ENCODE results near the gene TBC1D4.
"Not testable (repeated sequence)": the region's sequence is repeated elsewhere in the genome, so short reads cannot be mapped to it uniquely, and the experiment has no call there.

TBC1D4 gene

DNA sequence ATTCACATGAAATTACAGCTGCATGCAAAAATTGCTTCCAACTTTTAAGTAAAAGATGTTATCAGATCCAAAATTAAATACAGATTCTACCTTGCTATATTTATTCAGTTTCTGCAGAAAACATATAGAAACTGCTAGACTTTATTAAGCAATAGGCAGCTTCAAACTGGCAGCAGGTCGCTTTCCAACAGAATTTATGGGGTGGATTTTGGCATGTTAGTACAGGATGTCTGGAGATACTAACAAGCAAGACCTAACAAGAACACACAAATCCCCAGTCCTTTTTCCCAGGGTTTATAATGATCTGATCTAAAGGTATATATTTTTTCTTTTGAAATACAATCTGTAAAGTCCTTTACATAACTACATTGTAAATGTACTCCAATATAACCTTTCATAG, 27.5 kb downstream of the TBC1D4 start:
- DNase-seq (ENCODE audit: low spot score) = no peak

DNA sequence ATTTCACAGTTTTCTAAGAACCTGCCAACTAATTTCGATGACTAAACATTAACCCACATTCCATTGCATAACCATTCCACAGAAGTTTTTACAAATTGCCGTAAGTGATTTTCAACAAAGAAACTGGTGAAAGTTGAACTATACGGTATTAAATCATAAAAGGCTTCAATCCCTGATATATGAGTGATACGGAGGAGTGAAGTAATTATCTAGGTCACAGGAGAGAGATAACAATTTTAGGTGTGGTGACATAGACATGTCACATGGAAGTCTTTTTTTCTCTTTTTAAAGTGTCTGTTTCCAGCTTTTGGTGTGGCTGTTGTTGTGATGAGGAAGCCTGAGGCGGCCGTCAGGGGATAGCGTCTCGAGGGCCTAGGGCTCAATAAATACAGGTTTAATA, 29.4 kb downstream of the TBC1D4 start:
- DNase-seq (ENCODE audit: low spot score) = no peak

DNA sequence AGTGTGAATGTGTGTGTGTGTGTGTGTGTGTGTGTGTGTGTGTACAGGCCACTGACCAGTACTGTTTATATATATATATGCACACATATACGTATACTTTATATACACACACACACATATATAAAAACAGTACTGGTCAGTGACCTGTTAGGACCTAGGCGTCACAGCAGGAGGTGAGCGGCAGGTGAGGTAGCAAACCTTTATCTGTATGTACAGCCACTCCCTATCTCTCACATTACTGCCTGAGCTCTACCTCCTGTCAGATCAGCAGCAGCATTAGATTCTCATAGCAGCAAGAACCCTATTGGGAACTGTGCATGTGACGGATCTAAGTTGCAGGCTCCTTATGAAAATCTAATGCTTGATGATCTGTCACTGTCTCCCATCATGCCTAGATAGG, 34.5 kb downstream of the TBC1D4 start:
- no peak for DNase-seq (ENCODE audit: low spot score)

DNA sequence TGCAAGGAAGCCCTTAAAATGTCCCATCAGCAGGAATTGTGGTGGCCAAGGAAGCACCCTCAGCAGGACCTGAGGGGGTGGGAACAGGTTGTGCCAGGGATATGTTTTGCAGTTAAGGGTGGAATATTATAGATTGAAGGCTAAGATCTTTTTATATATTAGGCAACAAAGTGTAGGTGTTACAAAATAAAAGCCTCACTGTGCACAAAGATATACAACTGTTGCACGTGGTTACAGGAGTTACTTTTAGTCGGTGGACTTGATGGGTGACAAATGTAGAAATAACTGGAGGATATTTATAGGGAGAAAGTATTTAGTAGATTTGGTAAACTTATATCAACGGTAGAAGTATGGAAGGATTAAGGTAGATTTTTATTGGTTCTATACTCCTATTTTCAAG, 35.1 kb downstream of the TBC1D4 start:
- DNase-seq (ENCODE audit: low spot score) = no peak

DNA sequence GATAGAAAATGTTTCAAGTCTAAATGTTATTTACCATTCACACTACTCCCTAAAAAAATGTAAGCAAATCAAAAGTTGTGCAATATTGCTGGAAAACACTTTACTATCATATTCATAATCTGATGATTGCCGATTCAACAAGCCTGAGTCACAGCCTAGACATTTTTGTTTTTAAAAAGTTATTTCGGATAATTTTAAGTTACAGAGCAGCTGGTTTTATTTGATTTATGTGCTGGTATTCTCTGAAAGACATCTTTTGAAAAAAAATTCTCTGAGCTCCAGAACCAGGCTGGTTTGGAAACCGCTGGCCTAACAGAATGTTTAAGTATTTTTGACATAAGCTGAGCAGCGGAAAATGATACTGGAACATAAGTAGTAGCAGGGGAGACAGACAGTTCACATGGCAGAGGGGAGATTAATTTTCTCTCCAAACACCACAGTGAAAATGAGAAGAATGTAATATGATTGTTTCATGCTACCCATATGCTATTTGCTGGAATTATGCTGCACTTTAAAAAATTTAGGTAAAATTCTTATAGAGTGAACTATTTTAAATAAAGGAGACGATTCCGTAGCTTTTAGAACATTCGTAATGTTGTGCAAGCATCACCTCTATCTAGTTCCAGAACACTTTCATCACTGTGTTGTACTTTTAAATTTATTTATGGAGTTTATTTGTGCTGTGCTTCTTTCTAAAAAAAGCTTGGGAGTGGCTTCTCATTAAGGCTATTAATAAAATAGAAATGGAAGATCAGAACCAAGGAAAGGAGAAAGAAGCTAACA, 36.1 kb downstream of the TBC1D4 start:
- DNase-seq (ENCODE audit: low spot score) = no peak

DNA sequence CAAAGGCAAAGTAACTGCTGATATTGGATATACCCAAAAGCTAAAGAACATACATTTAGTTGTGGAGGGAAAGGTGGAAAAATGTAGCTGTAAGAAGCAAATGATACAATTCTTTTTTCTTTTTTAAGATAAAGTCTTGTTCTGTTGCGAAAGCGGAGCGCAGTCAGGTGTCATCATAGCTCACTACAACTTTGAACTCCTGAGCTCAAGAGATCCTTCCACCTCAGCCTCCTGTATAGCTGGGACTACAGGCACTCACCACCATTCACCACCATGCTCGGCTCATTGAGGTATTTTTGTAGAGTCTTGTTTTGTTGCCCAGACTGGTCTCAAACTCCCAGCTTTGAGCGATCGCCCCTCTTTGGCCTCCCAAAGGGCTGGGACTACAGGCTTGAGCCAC, 38.0 kb downstream of the TBC1D4 start:
- DNase-seq (ENCODE audit: low spot score) = no peak

DNA sequence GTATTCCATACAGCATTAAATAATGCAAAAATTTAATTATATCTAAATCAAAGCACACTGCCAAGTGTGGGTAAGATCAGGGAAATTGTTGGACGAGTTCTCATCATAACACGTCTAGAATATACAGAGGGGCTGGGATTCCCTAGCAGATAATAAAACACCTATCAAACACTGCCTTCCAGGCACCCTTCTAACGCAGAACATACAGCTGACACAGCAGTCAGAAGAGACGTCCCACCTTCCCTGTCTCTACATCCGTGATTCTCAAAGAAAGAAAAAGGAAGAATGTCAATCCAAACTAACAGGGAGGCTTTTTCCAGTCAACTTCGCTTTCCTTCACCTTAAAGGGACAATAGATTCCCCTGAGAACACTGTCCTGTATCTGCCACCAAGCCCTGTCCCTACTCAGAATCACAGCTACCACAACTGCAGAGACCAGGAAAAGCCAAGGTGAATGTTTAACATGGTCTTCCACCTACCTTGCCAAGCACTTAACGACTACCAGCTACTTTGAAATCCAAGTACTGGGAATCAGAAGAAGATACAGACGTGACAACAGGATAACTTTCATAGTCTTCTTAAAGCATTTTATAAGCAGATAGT, 38.5 kb downstream of the TBC1D4 start:
- DNase-seq (ENCODE audit: low spot score) = no peak

DNA sequence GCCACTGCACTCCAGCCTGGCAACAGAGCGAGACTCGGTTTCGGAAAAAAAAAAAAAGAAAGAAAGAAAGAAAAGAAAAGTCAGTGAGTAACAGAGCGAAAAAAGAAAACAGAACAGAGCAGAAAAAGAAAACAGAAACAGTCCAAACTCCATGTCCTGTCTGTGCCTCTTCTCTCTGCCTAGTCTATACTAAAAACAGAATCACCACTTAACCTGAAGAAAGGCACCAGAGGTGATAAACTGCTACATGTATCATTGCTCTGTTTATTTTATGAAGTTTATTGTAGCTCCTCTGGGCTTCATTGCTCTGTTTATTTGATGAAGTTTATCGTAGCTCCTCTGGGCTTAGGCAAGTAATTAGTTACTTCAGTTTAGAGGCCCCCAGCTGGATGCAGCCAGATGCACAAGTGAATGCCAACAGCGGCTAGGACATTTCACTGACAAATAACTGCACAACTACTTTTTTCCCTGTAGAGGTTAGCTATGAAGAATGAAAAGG, 39.2 kb downstream of the TBC1D4 start:
- DNase-seq (ENCODE audit: low spot score) = no peak

DNA sequence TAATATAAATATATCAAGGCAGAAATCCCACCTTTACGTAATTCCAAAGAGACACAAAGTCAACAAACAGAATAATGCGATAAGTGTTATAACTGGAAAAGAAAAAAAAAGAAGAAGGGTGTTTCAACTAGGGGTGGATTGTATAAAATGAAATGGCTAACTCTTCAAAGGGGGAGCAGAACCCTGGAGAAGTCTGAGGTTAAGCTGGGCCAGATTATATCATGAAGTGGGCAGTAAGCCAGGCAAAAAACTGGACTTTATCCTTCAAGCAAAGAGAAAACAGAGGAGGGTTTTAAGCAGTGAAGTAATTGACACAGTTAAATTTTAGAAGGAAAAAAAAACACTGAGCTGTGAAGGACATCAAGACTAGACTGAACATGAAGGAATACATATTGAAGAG, 41.9 kb downstream of the TBC1D4 start:
- DNase-seq (ENCODE audit: low spot score) = no peak

DNA sequence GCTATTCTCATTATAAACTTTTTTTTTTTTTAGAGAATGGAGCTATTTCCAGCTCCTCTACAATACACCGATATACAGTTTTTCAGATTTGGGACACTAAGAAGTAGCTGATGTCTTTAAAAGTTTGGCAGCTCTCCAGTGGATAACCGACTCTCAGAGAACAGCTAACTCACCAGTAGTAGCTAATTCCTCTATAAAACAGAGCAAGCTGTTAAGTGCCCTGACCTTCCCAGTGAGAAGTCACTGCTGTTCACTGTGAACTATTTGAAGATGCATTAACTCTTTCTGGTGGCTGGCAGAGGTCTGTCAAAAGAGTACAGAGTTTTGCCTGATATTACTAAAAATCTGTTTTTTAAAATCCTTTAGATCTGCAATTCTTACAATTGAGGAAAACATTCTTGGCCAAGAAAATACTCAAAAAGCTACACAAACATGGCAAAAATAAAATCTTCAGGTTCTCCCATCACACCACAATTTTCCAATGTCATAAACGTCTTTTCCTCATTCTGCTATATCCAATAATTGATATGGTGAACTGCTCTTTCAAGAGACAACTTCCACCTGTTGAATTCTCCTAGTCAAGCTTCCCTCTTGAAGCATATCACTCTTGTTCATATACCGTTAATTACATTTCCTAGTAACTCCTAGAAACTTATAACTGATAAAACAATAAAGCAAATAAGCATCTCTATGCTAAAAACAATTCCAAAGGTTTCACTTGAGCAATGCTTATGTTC, 44.2 kb downstream of the TBC1D4 start:
- DNase-seq (ENCODE audit: low spot score) = no peak

DNA sequence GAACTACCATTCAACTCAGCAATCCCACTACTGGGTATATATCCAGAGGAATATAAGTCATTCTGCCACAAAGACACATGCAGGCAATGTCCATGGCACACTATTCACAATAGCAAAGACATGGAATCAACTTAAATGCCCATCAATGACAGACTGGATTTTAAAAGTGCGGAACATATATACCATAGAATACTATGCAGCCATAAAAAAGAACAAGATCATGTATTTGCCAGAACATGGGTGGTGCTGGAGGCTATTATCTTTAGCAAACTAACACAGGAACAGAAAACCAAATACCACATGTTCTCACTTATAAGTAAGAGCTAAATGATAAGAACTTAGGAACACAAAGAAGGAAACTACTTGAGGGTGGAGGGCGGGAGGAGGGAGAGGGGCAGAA, 47.8 kb downstream of the TBC1D4 start:
- DNase-seq (ENCODE audit: low spot score) = not testable (repeated sequence)

DNA sequence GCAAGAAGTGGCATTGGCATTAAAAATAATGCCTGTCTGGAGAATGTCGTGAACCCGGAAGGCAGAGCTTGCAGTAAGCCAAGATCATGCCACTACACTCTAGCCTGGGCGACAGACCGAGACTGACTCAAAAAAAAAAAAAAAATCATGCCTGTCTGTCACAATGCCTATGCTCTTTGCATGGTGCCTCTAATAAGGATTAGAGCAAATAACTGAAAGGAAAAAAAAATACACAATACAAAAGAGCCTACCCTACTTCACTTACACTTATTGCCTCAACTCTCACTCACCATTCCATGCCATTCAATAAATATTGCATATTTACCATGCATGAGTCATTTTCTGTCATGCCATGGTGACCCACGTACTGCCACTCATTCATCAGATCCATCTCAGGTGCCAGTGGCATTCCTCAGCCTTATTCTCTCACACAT, 49.1 kb downstream of the TBC1D4 start:
- no peak for DNase-seq (ENCODE audit: low spot score)

DNA sequence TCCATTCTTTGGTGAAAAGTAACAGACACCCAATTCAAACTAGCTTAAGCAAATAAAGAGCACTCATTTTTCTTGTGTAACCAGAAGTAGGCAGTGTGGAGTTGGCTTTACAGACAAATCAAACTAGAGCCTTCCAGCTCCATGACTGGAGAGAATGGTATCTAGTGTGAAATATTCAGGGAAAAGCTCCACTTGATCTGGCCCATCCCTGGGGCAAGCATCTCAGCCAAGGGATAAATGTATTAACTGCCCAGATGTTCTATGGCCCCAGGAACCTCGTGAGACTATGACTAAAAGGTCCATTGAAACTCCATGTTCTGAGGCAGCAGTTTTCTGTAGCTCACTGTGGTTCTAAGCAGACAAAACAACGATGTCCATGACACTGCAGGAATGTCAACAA, 49.9 kb downstream of the TBC1D4 start:
- DNase-seq (ENCODE audit: low spot score) = no peak

DNA sequence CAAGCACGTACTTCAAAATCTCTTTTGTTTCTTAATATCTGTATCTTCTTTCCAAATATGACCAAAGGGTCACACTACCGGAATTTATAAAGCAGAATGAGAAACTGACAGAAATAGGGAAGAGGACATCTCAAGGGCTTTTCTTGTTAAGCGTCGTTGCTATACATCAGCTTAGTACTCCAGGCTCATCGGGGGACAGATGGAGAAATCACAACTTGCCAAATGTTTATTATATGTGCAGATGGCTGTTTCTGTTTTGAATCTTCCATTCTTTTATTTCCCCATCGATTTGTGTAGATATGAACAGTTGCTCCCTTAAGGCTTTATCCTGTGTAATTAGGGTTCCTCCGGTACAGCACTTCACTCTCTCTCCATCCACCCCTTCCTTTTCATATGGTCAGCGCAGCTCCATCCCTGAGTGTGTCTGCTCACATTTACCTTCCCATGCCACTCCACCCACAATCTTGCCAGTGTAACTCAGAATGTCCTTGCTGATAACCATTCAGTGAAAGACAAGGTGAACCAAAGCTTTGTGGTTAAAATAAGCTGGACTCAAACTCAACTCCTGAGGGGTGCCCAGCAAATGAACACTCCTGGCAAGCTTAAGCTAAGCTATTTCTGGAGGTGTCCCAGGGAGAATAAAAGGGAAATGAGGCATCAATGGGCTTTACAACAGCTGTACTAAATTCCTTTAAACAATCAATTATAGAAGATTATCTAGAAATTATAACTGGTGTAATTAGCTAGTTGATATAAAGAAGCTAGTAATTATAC, 51.3 kb downstream of the TBC1D4 start:
- no peak for DNase-seq (ENCODE audit: low spot score)

DNA sequence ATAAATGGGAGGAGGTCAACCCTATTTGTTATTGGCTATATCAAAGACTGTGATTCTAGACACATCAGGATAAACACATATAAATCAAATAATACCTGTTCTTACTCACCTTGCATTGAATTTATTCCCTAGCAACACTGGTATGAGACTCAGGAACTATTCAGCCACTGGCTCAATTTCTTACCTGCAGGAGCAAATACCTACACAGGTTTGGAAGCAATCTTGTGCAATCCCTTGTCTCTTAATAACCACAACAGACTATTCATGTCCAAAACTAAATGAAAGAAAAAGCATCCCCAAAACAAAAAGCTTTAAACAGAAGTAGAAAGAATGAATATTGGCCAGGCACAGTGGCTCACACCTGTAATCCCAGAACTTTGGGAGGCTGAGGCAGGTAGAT, 55.5 kb downstream of the TBC1D4 start:
- DNase-seq (ENCODE audit: low spot score) = no peak

DNA sequence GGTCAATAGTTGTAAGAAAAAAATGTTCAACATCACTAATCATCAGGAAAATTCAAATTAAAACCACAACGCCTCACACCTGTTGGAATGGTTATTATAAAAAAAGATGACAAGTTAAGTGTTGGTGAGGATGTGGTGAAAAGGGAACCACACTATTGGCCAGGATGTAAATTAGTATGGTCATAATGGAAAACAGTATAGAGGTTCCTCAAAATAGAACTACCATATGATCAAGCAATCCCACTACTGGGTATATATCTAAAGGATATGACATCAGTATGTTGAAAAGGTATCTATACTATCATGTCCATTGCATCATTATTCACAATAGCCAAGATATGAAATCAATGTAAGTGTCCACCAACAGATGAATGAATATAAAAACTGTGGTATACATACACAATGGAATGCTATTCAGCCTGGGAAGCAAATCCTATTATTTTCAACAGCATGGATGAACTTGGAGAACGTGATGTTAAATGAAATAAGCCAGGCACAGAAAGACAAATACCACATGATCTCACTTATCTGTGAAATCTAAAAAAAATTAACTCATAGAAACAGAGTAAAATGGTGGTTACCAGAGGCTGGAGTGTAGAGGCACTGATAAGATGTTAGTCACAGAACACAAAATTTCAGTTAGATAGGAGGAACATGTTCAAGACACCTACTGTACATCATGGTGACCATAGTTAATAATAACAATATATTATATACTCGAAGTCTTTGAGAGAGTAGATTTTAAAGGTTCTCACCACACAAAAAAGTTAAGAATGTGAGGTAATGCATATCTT, 56.6 kb downstream of the TBC1D4 start:
- no peak for DNase-seq (ENCODE audit: low spot score)

DNA sequence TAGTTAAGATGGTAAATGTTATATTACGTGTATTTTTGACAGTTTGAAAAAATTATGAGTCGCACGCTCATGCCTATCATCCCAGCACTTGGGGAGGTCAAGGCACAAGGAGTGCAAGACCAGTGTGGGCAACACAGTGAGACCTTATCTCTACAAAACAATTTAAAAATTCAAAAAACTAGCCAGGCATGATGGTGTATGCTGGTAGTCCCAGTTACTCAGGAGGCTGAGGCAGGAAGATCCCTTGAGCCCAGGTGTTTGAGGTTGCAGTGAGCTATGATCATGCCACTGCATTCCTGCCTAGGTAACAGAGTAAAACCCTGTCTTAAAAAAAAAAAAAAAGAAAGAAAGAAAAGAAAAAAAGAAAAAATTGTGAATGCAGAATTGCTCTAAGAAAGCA, 58.0 kb downstream of the TBC1D4 start:
- DNase-seq (ENCODE audit: low spot score) = no peak

DNA sequence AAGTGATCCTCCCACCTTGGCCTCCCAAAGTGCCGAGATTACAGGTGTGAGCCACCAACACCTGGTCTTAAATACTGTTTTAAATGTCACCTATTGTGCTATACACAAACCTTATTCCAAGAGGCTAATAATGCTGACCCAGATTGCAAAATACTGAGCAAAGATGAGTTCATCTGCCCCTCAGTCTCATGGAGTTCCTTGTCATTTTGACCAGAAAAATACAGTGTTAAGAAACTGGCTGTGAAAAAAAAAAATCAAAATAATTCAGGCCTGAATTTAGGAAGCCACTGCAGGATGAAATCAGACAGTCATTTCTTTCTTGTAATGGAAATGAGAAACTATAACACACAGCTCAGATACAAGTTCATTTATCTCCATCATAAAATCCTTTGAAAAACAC, 59.9 kb downstream of the TBC1D4 start:
- no peak for DNase-seq (ENCODE audit: low spot score)

DNA sequence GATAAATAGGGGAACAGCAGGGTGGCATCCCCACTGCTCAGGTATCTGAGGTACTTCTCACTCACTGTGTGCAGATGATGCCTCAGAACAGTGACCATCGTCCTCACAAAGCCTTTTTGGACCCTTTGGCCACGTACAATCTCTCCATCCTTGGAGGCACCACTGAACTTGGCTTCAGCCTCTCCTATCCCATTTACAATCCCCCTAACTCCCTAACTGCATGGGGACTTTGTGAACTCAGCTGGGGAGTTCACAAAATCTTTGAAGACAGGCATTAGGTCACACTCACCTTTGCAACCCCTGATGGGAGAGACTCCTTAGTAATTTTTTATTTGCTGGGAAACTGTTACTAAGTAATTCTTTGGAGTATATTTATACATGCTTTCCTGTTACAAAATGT, 60.8 kb downstream of the TBC1D4 start:
- DNase-seq (ENCODE audit: low spot score) = no peak

DNA sequence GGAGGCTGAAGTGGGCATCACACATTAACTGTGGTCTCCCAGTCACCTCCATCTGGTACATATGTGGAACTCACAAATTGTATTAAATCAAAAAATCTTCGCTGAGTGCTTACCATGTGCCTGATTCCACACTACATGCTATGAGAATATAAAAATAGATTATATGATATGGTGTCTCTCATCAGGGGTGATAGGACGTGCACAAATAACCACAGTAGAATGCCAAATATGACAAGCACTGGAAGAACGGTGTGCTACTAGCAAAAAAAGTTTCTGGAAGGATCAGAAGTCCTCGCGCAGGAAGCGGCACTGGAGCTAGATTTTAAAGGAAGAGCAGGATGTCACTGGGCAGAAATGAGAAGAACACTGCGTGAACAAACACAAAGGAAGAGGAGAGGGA, 62.3 kb downstream of the TBC1D4 start:
- no peak for DNase-seq (ENCODE audit: low spot score)

DNA sequence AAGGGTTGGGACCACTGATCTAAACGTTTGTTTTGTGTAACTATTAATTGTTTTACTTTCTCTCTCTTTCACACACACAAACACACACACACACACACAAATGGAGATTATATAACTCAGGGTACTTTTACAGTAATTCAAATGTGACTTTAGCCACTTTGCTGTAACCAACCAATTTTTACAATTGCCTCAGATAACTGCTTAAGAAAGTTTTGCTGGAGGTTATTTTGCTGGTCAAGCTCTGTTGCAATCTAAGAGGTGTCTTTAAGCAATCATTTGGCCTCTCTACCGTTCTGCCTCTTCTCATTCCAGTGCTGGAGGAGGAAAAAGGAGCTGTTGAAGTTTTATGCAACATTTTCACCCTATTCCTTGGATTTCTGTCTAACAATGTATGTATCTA, 63.0 kb downstream of the TBC1D4 start:
- no peak for DNase-seq (ENCODE audit: low spot score)
